GM12878 (cell line): ENCODE results near the gene PROX1. TPM values are rescaled to one million over a fixed set of nuclear protein-coding genes. Genes with fewer than 3 reads are reported as not detected.

ENCODE experiments used
- ATAC-seq: fragments of 200-7000 bp; cut with Tn5 transposase; 3 replicates; pipeline ENCODE4 v1.9.1; 2020; ENCODE audit warnings: mild to moderate bottlenecking, moderate library complexity
- BruUV-seq: library from RNA; stranded (reverse); fragments of 400-500 nt; replicated peaks from 2 replicates; lab custom pipeline; 2021; lab: Mats Ljungman, UMichigan
- CTCF ChIA-PET: fragments of 300-600 bp; sonication (Branson Sonifier 250); formaldehyde crosslinking; extraction: SDS; loops from one replicate; lab custom pipeline; 2021; ENCODE audit warnings: inconsistent platforms; lab: Yijun Ruan, JAX
- POLR2A ChIA-PET: fragments of 350-600 bp; formaldehyde crosslinking; extraction: SDS; loops from one replicate; lab custom pipeline; 2021; ENCODE audit warnings: inconsistent platforms; lab: Charles Lee
- RAD21 ChIA-PET: fragments of 300-600 bp; sonication (Branson Sonifier 250); formaldehyde crosslinking; loops from one replicate; lab custom pipeline; 2023; ENCODE audit warnings: antibody characterized with exemption; ENCODE audit not compliant: unreplicated experiment; lab: Charles Lee
- SMC1A ChIA-PET: fragments of 300-600 bp; sonication (Branson Sonifier 250); formaldehyde crosslinking; loops from one replicate; lab custom pipeline; 2023; ENCODE audit not compliant: unreplicated experiment, uncharacterized antibody; lab: Charles Lee
- DNase-seq: peaks from one replicate; pipeline ENCODE4 v3.0.0-alpha.2; 2011; ENCODE audit warnings: low read depth, low spot score
- FAIRE-seq: peaks from 3 replicates; lab custom pipeline; 2011; peaks lifted over from hg19 to GRCh38; lab: Jason Lieb, UNC
- H2AFZ ChIP-seq: 2 replicates; pipeline ENCODE4 v1.6.0; 2011; ENCODE audit warnings: low read depth, low read length, control low read depth; ENCODE audit not compliant: control insufficient read depth
- H3K27ac ChIP-seq: 2 replicates; pipeline ENCODE4 v1.5.1; 2011; ENCODE audit warnings: control low read depth; ENCODE audit not compliant: control insufficient read depth, insufficient read depth
- H3K27me3 ChIP-seq, 2 experiments: replicated peaks in 1 of 2; 2 replicates each; pipeline versions ENCODE4 v1.6.0 to v1.6.1; 2011; ENCODE audit warnings: low read length in 1 of 2; ENCODE audit not compliant: control insufficient read depth in 2 of 2, insufficient read depth in 2 of 2
- H3K36me3 ChIP-seq, 2 experiments: 2 replicates each; pipeline ENCODE4 v1.5.1; 2011; ENCODE audit warnings: low read length in 1 of 2; ENCODE audit not compliant: control insufficient read depth in 2 of 2, insufficient read depth in 2 of 2
- H3K4me1 ChIP-seq: 2 replicates; pipeline ENCODE4 v1.6.1; 2011; ENCODE audit warnings: mild to moderate bottlenecking, low read length, moderate library complexity, mixed read lengths; ENCODE audit not compliant: control insufficient read depth, insufficient read depth
- H3K4me2 ChIP-seq: 2 replicates; pipeline ENCODE4 v1.6.0; 2011; ENCODE audit warnings: control low read depth; ENCODE audit not compliant: control insufficient read depth, insufficient read depth
- H3K4me3 ChIP-seq: fragments of 200-600 bp; sonication (generic); 2 replicates; pipeline ENCODE4 v1.5.1; 2016
- H3K79me2 ChIP-seq: 2 replicates; pipeline ENCODE4 v1.6.0; 2011; ENCODE audit warnings: low read length; ENCODE audit not compliant: control insufficient read depth, insufficient read depth
- H3K9ac ChIP-seq: 2 replicates; pipeline ENCODE4 v1.8.0; 2011; ENCODE audit warnings: low read length, control low read depth, mixed read lengths; ENCODE audit not compliant: control insufficient read depth, insufficient read depth
- H3K9me3 ChIP-seq: replicated peaks from 3 replicates; pipeline ENCODE4 v1.5.1; 2011; ENCODE audit warnings: mild to moderate bottlenecking, low read length; ENCODE audit not compliant: control insufficient read depth, insufficient read depth
- H4K20me1 ChIP-seq: 2 replicates; pipeline ENCODE4 v1.6.0; 2011; ENCODE audit not compliant: control insufficient read depth, insufficient read depth
- MEF2B ChIP-seq: fragments of 450-650 bp; IDR thresholded peaks from 2 replicates; pipeline ENCODE4 v1.6.1; 2018; ENCODE audit warnings: mild to moderate bottlenecking, moderate library complexity; ENCODE audit not compliant: partially characterized antibody, poor library complexity, severe bottlenecking
- NFIC ChIP-seq: IDR thresholded peaks from 2 replicates; pipeline ENCODE4 v1.6.1; 2012; ENCODE audit warnings: low read depth, mild to moderate bottlenecking, inconsistent platforms, low read length, moderate library complexity
- ZSCAN29 ChIP-seq: fragments of 450-650 bp; IDR thresholded peaks from 2 replicates; pipeline ENCODE4 v1.6.1; 2017; ENCODE audit warnings: mild to moderate bottlenecking, moderate library complexity
- WGBS: methylation state at CpG from one replicate; pipeline ENCODE4 v1.1.6; 2016; ENCODE audit warnings: low lambda C conversion rate; ENCODE audit not compliant: insufficient replicate concordance, insufficient coverage; ENCODE audit errors: missing lambda C conversion rate; 5-methylcytosine and 5-hydroxymethylcytosine counted together
- in situ Hi-C: fragments of 300-500 bp; cut with MboI; formaldehyde crosslinking; loops from 9 replicates; pipeline ENCODE4 v1.14.3; 2018; ENCODE audit warnings: mixed read lengths
- intact Hi-C: fragments of 100-400 bp; cut with micrococcal nuclease; formaldehyde crosslinking; loops from one replicate; pipeline ENCODE4 v1.14.2; 2022; ENCODE audit not compliant: unreplicated experiment
- polyA plus RNA-seq, 11 experiments: library from polyadenylated mRNA; depleted of rRNA in 4 of 11; unstranded in 6 of 11; stranded (reverse) in 5 of 11; fragments of >200 nt; fragmentation: Nextera tagmentation in 4 of 11; fragmentation: Illumina TruSeq in 1 of 11; extraction: Ambion mirVana in 4 of 11; extraction: Trizol in 1 of 11; gene quantifications; 1 replicate in 1 of 11; 2 replicates in 10 of 11; pipeline versions ENCODE4 v1.2.1 to v1.2.3, GENCODE V29; 2011 to 2016; ENCODE audit warnings: inconsistent platforms in 2 of 11, missing spikeins in 2 of 11, low read depth in 1 of 11
- total RNA-seq, 4 experiments: library from RNA; depleted of rRNA in 3 of 4; stranded (reverse); fragments of >200 nt in 3 of 4; fragmentation: Illumina TruSeq in 1 of 4; extraction: Trizol in 1 of 4; gene quantifications; 2 replicates each; pipeline versions ENCODE4 v1.2.1 to v1.2.3, GENCODE V29; 2013 to 2021
- TF ChIP-seq, protein P1 (sequence below): fragments of 450-650 bp; IDR thresholded peaks from 2 replicates; pipeline ENCODE4 v1.6.1; 2017; ENCODE audit warnings: low read depth, mild to moderate bottlenecking, moderate library complexity
- TF ChIP-seq, protein P2 (sequence below): IDR thresholded peaks from 2 replicates; pipeline ENCODE4 v1.6.1; 2012; ENCODE audit warnings: low read depth, low read length, improper control_type of control experiment
- TF ChIP-seq, protein P3 (sequence below): IDR thresholded peaks from 2 replicates; pipeline ENCODE4 v1.6.1; 2011; ENCODE audit warnings: borderline replicate concordance, low read depth, mild to moderate bottlenecking, moderate library complexity, low read length; ENCODE audit not compliant: insufficient read depth, poor library complexity, severe bottlenecking

The PROX1 gene
- total and polyA plus RNA-seq, 10 of the 15 experiments (the other 5 are each of a cell fraction or from before 2014, with no cell fraction given), result under 0.01 to 0.44 (median 0.03) TPM; not detected in 4

DNA sequence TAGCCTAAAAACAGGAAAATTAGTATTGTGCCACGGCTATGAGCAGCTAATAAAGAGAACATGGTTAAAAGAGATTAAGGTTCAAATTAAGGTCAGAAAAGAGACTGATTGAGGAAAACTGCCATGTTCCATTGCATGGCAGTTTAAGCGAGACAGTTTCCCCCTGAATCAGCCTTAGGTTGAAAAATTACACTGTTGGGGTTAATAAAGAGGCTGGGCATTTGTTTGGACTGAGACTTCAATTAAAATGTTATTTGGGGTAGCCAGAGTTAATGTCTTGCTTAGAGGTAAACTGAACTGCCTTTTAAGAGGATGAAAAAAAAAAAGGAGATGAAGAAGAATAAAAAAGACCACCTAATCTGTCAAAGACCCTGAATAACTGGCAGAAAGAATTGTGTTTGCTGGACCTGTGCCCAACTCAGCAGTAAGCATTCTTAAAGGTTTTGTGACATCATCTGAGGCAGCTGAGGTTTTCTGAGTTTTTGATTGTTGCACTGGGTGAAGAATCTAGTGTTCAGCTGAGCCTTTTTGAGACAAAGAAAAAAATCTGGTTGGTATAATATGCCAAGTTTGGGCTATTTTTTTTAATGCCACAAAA, 17.7 kb upstream of the PROX1 start:
- ChIA-PET CTCF (no interaction called here), RAD21 (no interaction called here)
- WGBS, result 4% methylated on average over 2 of the region's 2 CpGs

More for the DNA sequence above, 17.7 kb upstream of the PROX1 start:
- Histone ChIP-seq H3K9me3 (no peaks in the 10 kb centered on the region), H4K20me1 (no peaks in the 10 kb centered on the region), H3K9ac (no peak overlapping the region), H2AFZ (no peak overlapping the region), H3K27me3 (no peaks in the 10 kb centered on the region), H3K4me3 (no peak overlapping the region), H3K4me1 (no peaks in the 10 kb centered on the region), H3K4me2 (no peak overlapping the region), H3K36me3 (no peaks in the 10 kb centered on the region), H3K79me2 (no peaks in the 10 kb centered on the region), H3K27ac (no peak overlapping the region)
- DNase-seq (no peak), ATAC-seq (no peak), FAIRE-seq (no peak)
- in situ Hi-C loops (no loop called here), intact Hi-C loops (no loop called here)
- TF ChIP-seq, protein P1, sequence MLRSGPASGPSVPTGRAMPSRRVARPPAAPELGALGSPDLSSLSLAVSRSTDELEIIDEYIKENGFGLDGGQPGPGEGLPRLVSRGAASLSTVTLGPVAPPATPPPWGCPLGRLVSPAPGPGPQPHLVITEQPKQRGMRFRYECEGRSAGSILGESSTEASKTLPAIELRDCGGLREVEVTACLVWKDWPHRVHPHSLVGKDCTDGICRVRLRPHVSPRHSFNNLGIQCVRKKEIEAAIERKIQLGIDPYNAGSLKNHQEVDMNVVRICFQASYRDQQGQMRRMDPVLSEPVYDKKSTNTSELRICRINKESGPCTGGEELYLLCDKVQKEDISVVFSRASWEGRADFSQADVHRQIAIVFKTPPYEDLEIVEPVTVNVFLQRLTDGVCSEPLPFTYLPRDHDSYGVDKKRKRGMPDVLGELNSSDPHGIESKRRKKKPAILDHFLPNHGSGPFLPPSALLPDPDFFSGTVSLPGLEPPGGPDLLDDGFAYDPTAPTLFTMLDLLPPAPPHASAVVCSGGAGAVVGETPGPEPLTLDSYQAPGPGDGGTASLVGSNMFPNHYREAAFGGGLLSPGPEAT, result no peak
- TF ChIP-seq ZSCAN29, result no peak
- TF ChIP-seq, protein P2, sequence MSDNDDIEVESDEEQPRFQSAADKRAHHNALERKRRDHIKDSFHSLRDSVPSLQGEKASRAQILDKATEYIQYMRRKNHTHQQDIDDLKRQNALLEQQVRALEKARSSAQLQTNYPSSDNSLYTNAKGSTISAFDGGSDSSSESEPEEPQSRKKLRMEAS, result no peak
- TF ChIP-seq NFIC, result no peak
- TF ChIP-seq, protein P3, sequence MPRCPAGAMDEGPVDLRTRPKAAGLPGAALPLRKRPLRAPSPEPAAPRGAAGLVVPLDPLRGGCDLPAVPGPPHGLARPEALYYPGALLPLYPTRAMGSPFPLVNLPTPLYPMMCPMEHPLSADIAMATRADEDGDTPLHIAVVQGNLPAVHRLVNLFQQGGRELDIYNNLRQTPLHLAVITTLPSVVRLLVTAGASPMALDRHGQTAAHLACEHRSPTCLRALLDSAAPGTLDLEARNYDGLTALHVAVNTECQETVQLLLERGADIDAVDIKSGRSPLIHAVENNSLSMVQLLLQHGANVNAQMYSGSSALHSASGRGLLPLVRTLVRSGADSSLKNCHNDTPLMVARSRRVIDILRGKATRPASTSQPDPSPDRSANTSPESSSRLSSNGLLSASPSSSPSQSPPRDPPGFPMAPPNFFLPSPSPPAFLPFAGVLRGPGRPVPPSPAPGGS, result no peak
- no peak for TF ChIP-seq MEF2B
- no TSS peak for BruUV-seq
- SMC1A ChIA-PET, result no interaction called here
- POLR2A ChIA-PET, result no interaction called here
